ENCODE measurements around the gene GMPPA. TPM values are rescaled to one million over a fixed set of nuclear protein-coding genes. Genes with fewer than 3 reads are reported as not detected.

GMPPA gene
- total and polyA plus RNA-seq, 9 of the 15 experiments (the other 6 are each of a cell fraction or from before 2014, with no cell fraction given) = 7.0 to 101 (median 66.7) TPM

DNA sequence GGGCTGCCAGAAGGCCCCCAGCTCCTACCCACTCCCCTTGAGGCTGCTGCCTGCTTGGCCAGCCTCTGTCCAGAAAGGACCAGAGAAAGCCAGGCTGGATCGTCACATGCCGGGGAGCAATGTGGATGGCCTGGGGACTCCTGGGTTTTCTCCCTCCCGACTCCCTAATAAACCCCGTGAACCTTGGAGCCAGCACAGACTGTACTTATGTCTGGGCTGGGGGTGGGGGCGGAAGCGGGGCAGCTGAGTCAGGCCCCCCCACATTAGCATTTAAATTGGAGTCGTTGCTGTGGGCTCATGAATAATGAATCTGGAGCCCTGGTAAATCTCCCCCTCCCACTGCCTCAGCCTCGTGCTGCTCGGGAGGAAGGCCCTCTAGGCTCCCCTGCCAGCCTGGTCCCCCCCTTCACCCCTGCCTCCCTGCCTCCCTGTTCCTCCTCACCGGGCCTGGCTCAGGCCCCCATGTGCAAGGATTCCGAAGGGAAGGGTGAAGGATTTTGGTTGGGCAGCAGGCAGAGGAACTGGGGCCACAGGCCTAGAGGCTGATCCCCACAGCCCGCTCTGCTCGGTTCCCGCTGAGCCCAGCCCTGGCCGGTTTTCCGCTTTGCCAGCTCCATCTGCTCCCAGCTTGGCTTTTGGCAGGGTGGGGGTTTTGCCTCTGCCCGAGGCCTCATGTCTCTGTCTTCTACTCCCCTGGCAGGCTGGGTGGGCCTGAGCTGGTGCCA lies 8.3 kb downstream of the GMPPA start (continued):
- TF ChIP-seq, protein P1, sequence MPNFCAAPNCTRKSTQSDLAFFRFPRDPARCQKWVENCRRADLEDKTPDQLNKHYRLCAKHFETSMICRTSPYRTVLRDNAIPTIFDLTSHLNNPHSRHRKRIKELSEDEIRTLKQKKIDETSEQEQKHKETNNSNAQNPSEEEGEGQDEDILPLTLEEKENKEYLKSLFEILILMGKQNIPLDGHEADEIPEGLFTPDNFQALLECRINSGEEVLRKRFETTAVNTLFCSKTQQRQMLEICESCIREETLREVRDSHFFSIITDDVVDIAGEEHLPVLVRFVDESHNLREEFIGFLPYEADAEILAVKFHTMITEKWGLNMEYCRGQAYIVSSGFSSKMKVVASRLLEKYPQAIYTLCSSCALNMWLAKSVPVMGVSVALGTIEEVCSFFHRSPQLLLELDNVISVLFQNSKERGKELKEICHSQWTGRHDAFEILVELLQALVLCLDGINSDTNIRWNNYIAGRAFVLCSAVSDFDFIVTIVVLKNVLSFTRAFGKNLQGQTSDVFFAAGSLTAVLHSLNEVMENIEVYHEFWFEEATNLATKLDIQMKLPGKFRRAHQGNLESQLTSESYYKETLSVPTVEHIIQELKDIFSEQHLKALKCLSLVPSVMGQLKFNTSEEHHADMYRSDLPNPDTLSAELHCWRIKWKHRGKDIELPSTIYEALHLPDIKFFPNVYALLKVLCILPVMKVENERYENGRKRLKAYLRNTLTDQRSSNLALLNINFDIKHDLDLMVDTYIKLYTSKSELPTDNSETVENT (CRISPR knock-in tag; IDR thresholded peaks at IDR 0.05) = no peak
- TF ChIP-seq, protein P2, sequence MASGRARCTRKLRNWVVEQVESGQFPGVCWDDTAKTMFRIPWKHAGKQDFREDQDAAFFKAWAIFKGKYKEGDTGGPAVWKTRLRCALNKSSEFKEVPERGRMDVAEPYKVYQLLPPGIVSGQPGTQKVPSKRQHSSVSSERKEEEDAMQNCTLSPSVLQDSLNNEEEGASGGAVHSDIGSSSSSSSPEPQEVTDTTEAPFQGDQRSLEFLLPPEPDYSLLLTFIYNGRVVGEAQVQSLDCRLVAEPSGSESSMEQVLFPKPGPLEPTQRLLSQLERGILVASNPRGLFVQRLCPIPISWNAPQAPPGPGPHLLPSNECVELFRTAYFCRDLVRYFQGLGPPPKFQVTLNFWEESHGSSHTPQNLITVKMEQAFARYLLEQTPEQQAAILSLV (tag; IDR thresholded peaks at IDR 0.05) = no peak

DNA sequence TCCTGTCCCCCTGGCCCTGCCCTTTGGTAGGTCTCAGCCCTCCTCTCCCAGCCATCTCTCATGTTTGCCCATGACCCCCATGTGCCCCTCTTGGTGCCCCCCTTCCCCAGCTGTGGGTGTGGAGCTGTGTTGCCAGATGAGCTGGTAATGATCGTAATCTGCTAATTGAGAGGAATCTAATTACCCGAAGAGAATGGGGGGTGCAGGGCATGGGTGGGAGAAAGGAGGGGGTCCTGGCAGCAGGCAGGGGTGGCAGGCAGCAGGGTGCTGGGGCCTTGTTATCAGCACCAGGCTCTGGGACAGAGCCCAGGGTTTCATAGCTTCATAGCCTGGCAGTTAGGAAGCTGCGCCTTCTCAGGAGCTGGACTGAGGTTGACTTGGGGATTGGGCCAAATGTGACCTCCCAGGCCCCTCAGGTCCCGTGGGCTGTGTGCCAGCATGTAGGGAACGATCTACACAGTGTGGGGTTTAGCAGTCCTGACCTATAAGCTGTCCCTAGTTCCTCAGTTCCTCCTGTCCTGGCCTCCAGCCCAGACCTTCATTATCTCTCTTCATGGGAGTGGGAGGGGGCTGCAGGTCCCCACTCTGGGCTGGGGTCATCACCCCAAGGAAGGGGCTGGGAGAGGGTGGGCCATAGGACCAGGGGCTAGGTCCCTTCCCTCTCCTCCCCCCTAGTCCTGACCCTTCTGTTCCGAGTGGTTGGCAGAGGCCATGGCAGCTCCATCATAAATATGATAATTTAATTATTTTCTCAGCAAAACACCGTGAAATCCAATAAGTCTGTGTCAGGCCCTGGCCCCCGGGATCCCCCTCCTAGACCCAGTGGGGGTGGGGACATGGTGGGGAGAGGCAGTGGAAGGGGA lies 9.1 kb downstream of the GMPPA start:
- Histone ChIP-seq H3K79me2 (ENCODE audit: control insufficient read depth, insufficient read depth, low read length) (peaks cover 5% of the 10 kb centered on the region; the same call in 1 of the 3 replicates), H3K27ac (ENCODE audit: extremely low read depth, low read depth, low read length) (0 out of 3 replicates have a peak overlapping the region, but pooled peaks have one; percentile 30), H4K20me1 (replicated peaks; ENCODE audit: control insufficient read depth, insufficient read depth, low read length) (no peaks in the 10 kb centered on the region), H3K9me3 (replicated peaks; ENCODE audit: control insufficient read depth, insufficient read depth, low read depth, low read length) (no peaks in the 10 kb centered on the region), H3K4me3 (no peak overlapping the region), H3K4me2 (ENCODE audit: insufficient read depth, low read length) (no peak overlapping the region), H3K9ac (ENCODE audit: insufficient read depth in 1 of 2, low read depth in 2 of 2, low read length in 2 of 2) (peak overlapping the region in 1 of 2 experiments; percentile 53; a peak in 2 of 4 replicates), H2AFZ (ENCODE audit: low read depth, low read length) (no peak overlapping the region), H3K36me3 (ENCODE audit: control insufficient read depth, insufficient read depth, low read length) (peaks cover 45% of the 10 kb centered on the region; the same call in 2 of the 3 replicates), H3K4me1 (replicated peaks in 1 of 2; ENCODE audit: control insufficient read depth in 2 of 2, insufficient read depth in 2 of 2, low read length in 2 of 2) (peaks cover 54 to 79% of the 10 kb centered on the region in 2 experiments), H3K27me3 (ENCODE audit: control insufficient read depth in 2 of 2, insufficient read depth in 2 of 2, low read length in 2 of 2) (no peaks in the 10 kb centered on the region), H3K9me1 (ENCODE audit: control insufficient read depth, insufficient read depth, low read length) (no peaks in the 10 kb centered on the region)
- FAIRE-seq = peak; percentile 66
- no peak for ATAC-seq
- CTCF ChIA-PET (ENCODE audit: low intra/inter-chr PET ratio) = no interaction called here
- DNase-seq (ENCODE audit: extremely low read depth in 1 of 4, low spot score in 3 of 4) = no peak
- POLR2A ChIA-PET = interaction anchor here (1.4 to 3.4 kb wide), 2 partner anchors 8 to 12 kb away, joined by 7 to 37 read pairs; partner anchors contain the start of gene GMPPA
- intact Hi-C loops (cut with micrococcal nuclease) = no loop called here
- in situ Hi-C loops (cut with MboI) = no loop called here
- BruUV-seq (replicated peaks) = no TSS peak
- WGBS (ENCODE audit: insufficient coverage, low coverage, missing lambda C conversion rate) = 24% methylated on average over 5 of the region's 8 CpGs
- TF ChIP-seq ZNF184 (CRISPR knock-in tag; IDR thresholded peaks at IDR 0.05) (no peak), MTA2 (IDR thresholded peaks at IDR 0.05; ENCODE audit: low read depth) (no peak), ZNF707 (CRISPR knock-in tag; conservative IDR thresholded peaks at IDR 0.05) (no peak), RFX5 (IDR thresholded peaks at IDR 0.05; ENCODE audit: low read depth, low read length) (no peak), ZBTB7A (IDR thresholded peaks at IDR 0.05; ENCODE audit: borderline replicate concordance, control insufficient read depth, low read depth, low read length) (peak; percentile 67; the same call in 1 of the 2 replicates), RCOR1 (IDR thresholded peaks at IDR 0.05; ENCODE audit: borderline replicate concordance in 1 of 2, low read depth in 2 of 2, low read length in 2 of 2) (no peak), NONO (IDR thresholded peaks at IDR 0.05; ENCODE audit: low read depth in 2 of 2, low read length in 1 of 2) (no peak), DMBX1 (CRISPR knock-in tag; IDR thresholded peaks at IDR 0.05; ENCODE audit: borderline replicate concordance) (no peak), NCOA2 (IDR thresholded peaks at IDR 0.05; ENCODE audit: partially characterized antibody in 2 of 2) (no peak), CEBPB (tag; IDR thresholded peaks at IDR 0.05) (no peak)
- TF ChIP-seq, protein P3, sequence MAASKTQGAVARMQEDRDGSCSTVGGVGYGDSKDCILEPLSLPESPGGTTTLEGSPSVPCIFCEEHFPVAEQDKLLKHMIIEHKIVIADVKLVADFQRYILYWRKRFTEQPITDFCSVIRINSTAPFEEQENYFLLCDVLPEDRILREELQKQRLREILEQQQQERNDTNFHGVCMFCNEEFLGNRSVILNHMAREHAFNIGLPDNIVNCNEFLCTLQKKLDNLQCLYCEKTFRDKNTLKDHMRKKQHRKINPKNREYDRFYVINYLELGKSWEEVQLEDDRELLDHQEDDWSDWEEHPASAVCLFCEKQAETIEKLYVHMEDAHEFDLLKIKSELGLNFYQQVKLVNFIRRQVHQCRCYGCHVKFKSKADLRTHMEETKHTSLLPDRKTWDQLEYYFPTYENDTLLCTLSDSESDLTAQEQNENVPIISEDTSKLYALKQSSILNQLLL (CRISPR knock-in tag; IDR thresholded peaks at IDR 0.05; ENCODE audit: borderline replicate concordance) = no peak

All from K562 (cell line).